H1 (cell line): ENCODE results near the gene LAYN.

Experiments used
- POLR2A ChIP-seq, 2 experiments: IDR thresholded peaks; 1 replicate in 1 of 2; 2 replicates in 1 of 2; pipeline ENCODE4 v1.6.1; 2011; ENCODE audit warnings: low read depth in 2 of 2, low read length in 2 of 2, mild to moderate bottlenecking in 2 of 2; ENCODE audit errors: control extremely low read depth in 1 of 2
- POLR2AphosphoS5 ChIP-seq: IDR thresholded peaks from 2 replicates; pipeline ENCODE4 v1.6.1; 2011; ENCODE audit warnings: low read depth, low read length
- SP1 ChIP-seq: IDR thresholded peaks from 2 replicates; pipeline ENCODE4 v1.6.1; 2011; ENCODE audit warnings: low read depth, low read length
- SRF ChIP-seq: IDR thresholded peaks from 2 replicates; pipeline ENCODE4 v1.6.1; 2011; ENCODE audit warnings: mild to moderate bottlenecking, low read depth, low read length, moderate library complexity
- TF ChIP-seq, protein P1 (sequence below), 3 experiments: IDR thresholded peaks; 1 replicate in 2 of 3; 2 replicates in 1 of 3; pipeline versions ENCODE4 v1.5.1 to v1.6.1; 2011; ENCODE audit warnings: low read length in 3 of 3, mild to moderate bottlenecking in 3 of 3, inconsistent platforms in 2 of 3, low read depth in 1 of 3, moderate library complexity in 1 of 3; ENCODE audit not compliant: insufficient read depth in 1 of 3; ENCODE audit errors: control extremely low read depth in 1 of 3

GRCh38 chr11:111557425-111558111, 17.0 kb downstream of the LAYN start:
- TF ChIP-seq POLR2A (IDR thresholded peaks at IDR 0.05; ENCODE audit: control extremely low read depth in 1 of 2, low read depth in 2 of 2, low read length in 2 of 2), result no peak
- TF ChIP-seq SRF, result no peak
- TF ChIP-seq POLR2AphosphoS5, result no peak
- TF ChIP-seq, protein P1, sequence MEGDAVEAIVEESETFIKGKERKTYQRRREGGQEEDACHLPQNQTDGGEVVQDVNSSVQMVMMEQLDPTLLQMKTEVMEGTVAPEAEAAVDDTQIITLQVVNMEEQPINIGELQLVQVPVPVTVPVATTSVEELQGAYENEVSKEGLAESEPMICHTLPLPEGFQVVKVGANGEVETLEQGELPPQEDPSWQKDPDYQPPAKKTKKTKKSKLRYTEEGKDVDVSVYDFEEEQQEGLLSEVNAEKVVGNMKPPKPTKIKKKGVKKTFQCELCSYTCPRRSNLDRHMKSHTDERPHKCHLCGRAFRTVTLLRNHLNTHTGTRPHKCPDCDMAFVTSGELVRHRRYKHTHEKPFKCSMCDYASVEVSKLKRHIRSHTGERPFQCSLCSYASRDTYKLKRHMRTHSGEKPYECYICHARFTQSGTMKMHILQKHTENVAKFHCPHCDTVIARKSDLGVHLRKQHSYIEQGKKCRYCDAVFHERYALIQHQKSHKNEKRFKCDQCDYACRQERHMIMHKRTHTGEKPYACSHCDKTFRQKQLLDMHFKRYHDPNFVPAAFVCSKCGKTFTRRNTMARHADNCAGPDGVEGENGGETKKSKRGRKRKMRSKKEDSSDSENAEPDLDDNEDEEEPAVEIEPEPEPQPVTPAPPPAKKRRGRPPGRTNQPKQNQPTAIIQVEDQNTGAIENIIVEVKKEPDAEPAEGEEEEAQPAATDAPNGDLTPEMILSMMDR (IDR thresholded peaks at IDR 0.05; ENCODE audit: control extremely low read depth in 1 of 3, insufficient read depth in 1 of 3, low read depth in 1 of 3, low read length in 3 of 3), result no peak
- TF ChIP-seq SP1, result no peak
